Measurements from ENCODE around the gene SLCO2B1. TPM values are rescaled to one million over a fixed set of nuclear protein-coding genes. Genes with fewer than 3 reads are reported as not detected.

The SLCO2B1 gene
- total and polyA plus RNA-seq, 2 of the 8 experiments (the other 6 are each of a cell fraction or from before 2014, with no cell fraction given): 0.03 TPM; not detected in 1

DNA sequence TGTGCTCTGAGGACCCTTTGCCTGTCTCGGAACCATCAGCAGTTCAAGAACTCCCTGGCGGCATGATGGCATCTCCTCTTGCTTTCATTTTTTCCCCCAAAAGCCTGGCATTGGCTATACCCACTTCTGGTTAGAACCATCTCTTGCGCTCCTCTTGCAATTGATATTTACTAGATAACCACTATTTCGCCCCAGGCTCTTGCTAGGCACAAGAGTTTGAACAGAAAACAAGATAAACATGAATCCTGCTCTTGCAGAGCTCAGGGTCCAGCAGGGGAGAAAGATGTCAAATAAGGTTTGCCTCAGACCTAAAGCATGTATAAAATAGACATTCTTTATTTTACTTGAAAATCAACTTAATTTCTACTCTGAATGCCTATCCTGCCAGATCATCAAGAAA lies 33.1 kb downstream of the SLCO2B1 start:
- no peak overlapping the region for H3K4ac ChIP-seq (replicated peaks; ENCODE audit: insufficient read length, low read depth, low read length)
- no peak overlapping the region for H2BK120ac ChIP-seq (replicated peaks; ENCODE audit: low read depth, low read length)
- H3K23me2 ChIP-seq (ENCODE audit: low read depth, low read length): no peaks in the 10 kb centered on the region
- POLR2A ChIA-PET (ENCODE audit: partially characterized antibody): interaction anchor here (1.0 kb wide), 1 partner anchor 222 kb away, joined by 3 read pairs; no protein-coding TSS in a partner anchor
- no peaks in the 10 kb centered on the region for H3K36me3 ChIP-seq (ENCODE audit: control insufficient read depth in 2 of 4, insufficient read depth in 4 of 4, low read length in 3 of 4)
- no peak overlapping the region for H2BK15ac ChIP-seq (ENCODE audit: low read length)
- no peak overlapping the region for H3K4me2 ChIP-seq (ENCODE audit: insufficient read depth in 1 of 2, low read depth in 2 of 2, low read length in 2 of 2)
- no peak overlapping the region for H3K27ac ChIP-seq (ENCODE audit: low read depth, low read length)
- H3K23ac ChIP-seq (ENCODE audit: insufficient read length): no peak overlapping the region
- no peaks in the 10 kb centered on the region for H4K20me1 ChIP-seq (replicated peaks in 1 of 2; ENCODE audit: control insufficient read depth in 1 of 2, insufficient read depth in 2 of 2, low read length in 2 of 2)
- H3K4me3 ChIP-seq (ENCODE audit: extremely low read depth in 1 of 4, insufficient read depth in 2 of 4, low read depth in 3 of 4, low read length in 4 of 4): no peak overlapping the region
- H2AK5ac ChIP-seq (ENCODE audit: low read depth, low read length): no peak overlapping the region
- DNase-seq (ENCODE audit: low read depth in 1 of 2, low spot score in 2 of 2) (no peak), FAIRE-seq (no peak)
- H2BK5ac ChIP-seq (ENCODE audit: low read depth, low read length): 0 out of 2 replicates have a peak overlapping the region, but pooled peaks have one; percentile 21
- H3K14ac ChIP-seq (ENCODE audit: insufficient read length): no peak overlapping the region
- H3K79me1 ChIP-seq (ENCODE audit: low read depth, low read length): no peaks in the 10 kb centered on the region
- H4K8ac ChIP-seq (ENCODE audit: extremely low read depth, insufficient read depth, low read length): no peak overlapping the region
- no peak overlapping the region for H3K56ac ChIP-seq (replicated peaks; ENCODE audit: insufficient read length, low read depth, low read length)
- H2BK12ac ChIP-seq (ENCODE audit: low read depth, low read length): 0 out of 2 replicates have a peak overlapping the region, but pooled peaks have one; percentile 60
- H3K79me2 ChIP-seq (ENCODE audit: control insufficient read depth in 1 of 2, insufficient read depth in 2 of 2, low read length in 2 of 2): no peaks in the 10 kb centered on the region
- no peak overlapping the region for H2AFZ ChIP-seq (ENCODE audit: low read length)
- H3K9ac ChIP-seq (replicated peaks in 1 of 4; ENCODE audit: extremely low read depth in 1 of 4, low read depth in 3 of 4, low read length in 3 of 4): no peak overlapping the region
- no peak overlapping the region for H3K18ac ChIP-seq (ENCODE audit: extremely low read depth, low read length)
- CTCF ChIA-PET (ENCODE audit: partially characterized antibody): interaction anchor here (0.9 to 5.2 kb wide), 5 partner anchors 13 to 43 kb away, joined by 4 to 24 read pairs (median 8); no protein-coding TSS in a partner anchor
- H2BK20ac ChIP-seq (ENCODE audit: low read length): no peak overlapping the region
- 85% methylated on average over 4 of the region's 4 CpGs; no CpG with 5 or more reads in 1 of the 2 experiments for WGBS, 2 experiments (ENCODE audit: extremely low coverage in 1 of 2, insufficient coverage in 1 of 2, insufficient read length in 1 of 2, insufficient replicate concordance in 2 of 2, low coverage in 1 of 2, low lambda C conversion rate in 2 of 2, missing lambda C conversion rate in 1 of 2)
- no peak overlapping the region for H4K5ac ChIP-seq (ENCODE audit: insufficient read length, low read depth, low read length)
- H3K4me1 ChIP-seq (replicated peaks in 1 of 4; ENCODE audit: control insufficient read depth in 3 of 4, insufficient read depth in 4 of 4, low read length in 3 of 4): peaks cover 0 to 2% (median 0%) of the 10 kb centered on the region in 4 experiments; a peak in 1 of 7 replicates
- H3K27me3 ChIP-seq (replicated peaks in 1 of 4; ENCODE audit: control insufficient read depth in 3 of 4, extremely low read depth in 1 of 4, insufficient read depth in 3 of 4, low read length in 3 of 4): no peaks in the 10 kb centered on the region; a peak in 1 of 7 replicates
- H3K9me3 ChIP-seq (ENCODE audit: insufficient read depth in 2 of 2, low read depth in 1 of 2, low read length in 1 of 2): no peaks in the 10 kb centered on the region
- H4K91ac ChIP-seq (replicated peaks; ENCODE audit: insufficient read length, low read length): no peak overlapping the region
- no peak for TF ChIP-seq SRF (IDR thresholded peaks at IDR 0.05; ENCODE audit: low read depth, low read length)
- no peak for TF ChIP-seq CHD2 (IDR thresholded peaks at IDR 0.05; ENCODE audit: low read length)
- no peak for TF ChIP-seq HDAC2 (IDR thresholded peaks at IDR 0.05; ENCODE audit: borderline replicate concordance in 1 of 2, low read depth in 2 of 2, low read length in 2 of 2)
- no peak for TF ChIP-seq TBP (IDR thresholded peaks at IDR 0.05; ENCODE audit: low read depth, low read length)
- TF ChIP-seq BCL11A (IDR thresholded peaks at IDR 0.05; ENCODE audit: low read depth in 2 of 2, low read length in 2 of 2): no peak
- no peak for TF ChIP-seq SP4 (IDR thresholded peaks at IDR 0.05; ENCODE audit: low read length)
- no peak for TF ChIP-seq CEBPB (IDR thresholded peaks at IDR 0.05; ENCODE audit: low read depth, low read length)
- TF ChIP-seq RAD21 (IDR thresholded peaks at IDR 0.05 in 1 of 2, conservative IDR thresholded peaks at IDR 0.05 in 1 of 2; ENCODE audit: low read depth in 2 of 2, low read length in 2 of 2): no peak
- no peak for TF ChIP-seq ATF2 (IDR thresholded peaks at IDR 0.05; ENCODE audit: low read length)
- TF ChIP-seq TAF1 (IDR thresholded peaks at IDR 0.05; ENCODE audit: low read depth, low read length): no peak
- TF ChIP-seq SP2 (IDR thresholded peaks at IDR 0.05; ENCODE audit: low read length): no peak
- TF ChIP-seq JUND (IDR thresholded peaks at IDR 0.05; ENCODE audit: low read length): no peak
- no peak for TF ChIP-seq POU5F1 (IDR thresholded peaks at IDR 0.05; ENCODE audit: low read depth, low read length)

Measured in H1 (cell line).